Upper lobe of left lung (tissue), 6 donors: ENCODE results near the gene TMSB10. TPM values are rescaled to one million over a fixed set of nuclear protein-coding genes. Genes with fewer than 3 reads are reported as not detected.

Experiments used
- ATAC-seq, 2 donors: fragments of 200-7000 bp; cut with Tn5 transposase; one replicate each; pipeline ENCODE4 v1.9.1; 2022; ENCODE audit warnings: mild to moderate bottlenecking in 2 of 2, moderate library complexity in 2 of 2; ENCODE audit not compliant: low FRiP score in 2 of 2
- DNase-seq, 2 donors: peaks; one replicate each; pipeline ENCODE4 v3.0.0-alpha.2; 2019 to 2020
- H3K27ac ChIP-seq, 4 donors: fragments of 200-600 bp; sonication (generic); one replicate each; pipeline ENCODE4 v1.5.1; 2016 to 2019
- H3K27me3 ChIP-seq, 4 donors: fragments of 200-600 bp; sonication (generic); one replicate each; pipeline ENCODE4 v1.5.1; 2017 to 2019
- H3K36me3 ChIP-seq, 4 donors: fragments of 200-600 bp; sonication (generic); one replicate each; pipeline ENCODE4 v1.5.1; 2016 to 2019
- H3K4me1 ChIP-seq, 4 donors: fragments of 200-600 bp; sonication (generic); one replicate each; pipeline ENCODE4 v1.5.1; 2018 to 2019
- H3K4me3 ChIP-seq, 4 donors: fragments of 200-600 bp; sonication (generic); one replicate each; pipeline ENCODE4 v1.5.1; 2017 to 2019; ENCODE audit warnings: mild to moderate bottlenecking in 2 of 4, moderate library complexity in 1 of 4
- H3K9me3 ChIP-seq, 4 donors: fragments of 200-600 bp; sonication (generic); one replicate each; pipeline ENCODE4 v1.5.1; 2018 to 2019
- CTCF ChIP-seq, 6 experiments: fragments of 450-650 bp in 4 of 6; fragments of 200-600 bp in 2 of 6; sonication (generic) in 2 of 6; IDR thresholded peaks; one replicate each; pipeline ENCODE4 v1.5.1; 2016 to 2019; ENCODE audit warnings: antibody characterized with exemption in 6 of 6
- EP300 ChIP-seq, 4 donors: sonication (generic); formaldehyde crosslinking; IDR thresholded peaks; one replicate each; pipeline ENCODE4 v1.5.1; 2017; ENCODE audit warnings: antibody characterized with exemption in 4 of 4, control low read depth in 2 of 4
- POLR2A ChIP-seq, 4 donors: fragments of 450-650 bp; IDR thresholded peaks; one replicate each; pipeline ENCODE4 v1.5.1; 2016 to 2017; ENCODE audit warnings: antibody characterized with exemption in 4 of 4, mild to moderate bottlenecking in 2 of 4
- POLR2AphosphoS5 ChIP-seq, 2 donors: sonication (generic); formaldehyde crosslinking; IDR thresholded peaks; one replicate each; pipeline ENCODE4 v1.5.1; 2017; ENCODE audit warnings: antibody characterized with exemption in 2 of 2
- WGBS, 2 donors: methylation state at CpG; one replicate each; pipeline ENCODE4 v1.1.5; 2017 to 2018; 5-methylcytosine and 5-hydroxymethylcytosine counted together
- total RNA-seq, 6 donors: library from RNA; depleted of rRNA in 4 of 6; stranded (reverse); fragments of >200 nt in 4 of 6; gene quantifications; one replicate each; pipeline versions ENCODE4 v1.1.0 to v1.2.1, GENCODE V29; 2016 to 2021
- donor health status: DM: no; HTN: no; CAD: no; lungs with moderate emphysema.
- donor health status: DM: no; HTN: yes; CAD: no; lungs with severe emphysema.

TMSB10 gene
- total RNA-seq, 6 donors from 2014 or later = 1,275 to 5,234 (median 2,267) TPM

- H3K27ac ChIP-seq = peak overlapping the region in 2 of 4 donors; percentile 49 to 83
- ATAC-seq (no peak), DNase-seq (no peak)
- H3K36me3 ChIP-seq = no peaks in the 10 kb centered on the region
- H3K4me3 ChIP-seq = no peak overlapping the region
- no peaks in the 10 kb centered on the region for H3K9me3 ChIP-seq
- H3K4me1 ChIP-seq = peaks cover 25 to 56% (median 49%) of the 10 kb centered on the region in 4 donors
- no peaks in the 10 kb centered on the region for H3K27me3 ChIP-seq
- TF ChIP-seq CTCF (IDR thresholded peaks at IDR 0.05) (no peak), POLR2A (IDR thresholded peaks at IDR 0.05) (no peak), POLR2AphosphoS5 (IDR thresholded peaks at IDR 0.05) (no peak), EP300 (IDR thresholded peaks at IDR 0.05) (no peak)
These were observed 17.6 kb downstream of the TMSB10 start for GRCh38 chr2:84923009-84923408.

GRCh38 chr2:84924173-84925106, 19.0 kb downstream of the TMSB10 start:
- no peak overlapping the region for H3K4me3 ChIP-seq
- H3K36me3 ChIP-seq = no peaks in the 10 kb centered on the region
- TF ChIP-seq POLR2AphosphoS5 (IDR thresholded peaks at IDR 0.05) (peak; percentile 39), EP300 (IDR thresholded peaks at IDR 0.05) (peak in 2 of 4 donors; percentile 20 to 45), CTCF (IDR thresholded peaks at IDR 0.05) (no peak), POLR2A (IDR thresholded peaks at IDR 0.05) (peak in 2 of 4 donors; percentile 18 to 24)
- H3K27me3 ChIP-seq = no peaks in the 10 kb centered on the region
- peaks cover 25 to 47% (median 44%) of the 10 kb centered on the region in 4 donors for H3K4me1 ChIP-seq
- ATAC-seq (peak in 1 of 2 donors; percentile 12), DNase-seq (peak in 1 of 2 donors; percentile 52)
- no peaks in the 10 kb centered on the region for H3K9me3 ChIP-seq
- 44 to 50% methylated on average over 9 of the region's 9 CpGs for WGBS, 2 donors
- H3K27ac ChIP-seq = peak overlapping the region; percentile 72 to 83 (median 80)

GRCh38 chr2:84925336-84925723, 19.9 kb downstream of the TMSB10 start:
- Histone ChIP-seq H3K36me3 (no peaks in the 10 kb centered on the region), H3K4me1 (peaks cover 21 to 40% (median 36%) of the 10 kb centered on the region in 4 donors), H3K9me3 (no peaks in the 10 kb centered on the region), H3K27ac (peak overlapping the region; percentile 72 to 83 (median 80)), H3K4me3 (peak overlapping the region in 1 of 4 donors; percentile 51), H3K27me3 (no peaks in the 10 kb centered on the region)
- DNase-seq = no peak
- ATAC-seq = peak in 1 of 2 donors; percentile 1
- WGBS, 2 donors = 88 to 100% methylated on average over 2 of the region's 2 CpGs
- no peak for TF ChIP-seq EP300 (IDR thresholded peaks at IDR 0.05)
- no peak for TF ChIP-seq CTCF (IDR thresholded peaks at IDR 0.05)
- TF ChIP-seq POLR2AphosphoS5 (IDR thresholded peaks at IDR 0.05) = no peak
- no peak for TF ChIP-seq POLR2A (IDR thresholded peaks at IDR 0.05)

GRCh38 chr2:84925724-84926376, 20.4 kb downstream of the TMSB10 start:
- Histone ChIP-seq H3K36me3 (no peaks in the 10 kb centered on the region), H3K27ac (peak overlapping the region; percentile 72 to 83 (median 80)), H3K27me3 (no peaks in the 10 kb centered on the region), H3K9me3 (no peaks in the 10 kb centered on the region), H3K4me1 (peaks cover 20 to 38% (median 34%) of the 10 kb centered on the region in 4 donors), H3K4me3 (peak overlapping the region in 3 of 4 donors; percentile 29 to 51 (median 44))
- TF ChIP-seq EP300 (IDR thresholded peaks at IDR 0.05) (no peak), POLR2A (IDR thresholded peaks at IDR 0.05) (no peak), CTCF (IDR thresholded peaks at IDR 0.05) (peak; percentile 93 to 100 (median 100)), POLR2AphosphoS5 (IDR thresholded peaks at IDR 0.05) (peak; percentile 82 to 95)
- whole genome bisulfite sequencing, 2 donors = 7 to 9% methylated on average over 24 to 34 of the region's 34 CpGs
- ATAC-seq (peak; percentile 94 to 97), DNase-seq (peak; percentile 99)
